Endometrial microvascular endothelial cells (primary cell): ENCODE results near the gene DKK3. TPM values are rescaled to one million over a fixed set of nuclear protein-coding genes. Genes with fewer than 3 reads are reported as not detected.

Source experiments
- in situ Hi-C: cut with HindIII; loops from 2 replicates; pipeline ENCODE4 v1.10.0; 2017; ENCODE audit warnings: low sequenced_read_pairs, low pct_unique_long_range_greater_than_20kb; ENCODE audit errors: inconsistent ontology term
- total RNA-seq: library from RNA; depleted of rRNA; stranded (reverse); fragments of >200 nt; gene quantifications from one replicate; pipeline ENCODE4 v1.2.3, GENCODE V29; 2015; ENCODE audit errors: inconsistent ontology term

DKK3 gene
- total RNA-seq, 1 donor from 2014 or later: 192 TPM

DNA sequence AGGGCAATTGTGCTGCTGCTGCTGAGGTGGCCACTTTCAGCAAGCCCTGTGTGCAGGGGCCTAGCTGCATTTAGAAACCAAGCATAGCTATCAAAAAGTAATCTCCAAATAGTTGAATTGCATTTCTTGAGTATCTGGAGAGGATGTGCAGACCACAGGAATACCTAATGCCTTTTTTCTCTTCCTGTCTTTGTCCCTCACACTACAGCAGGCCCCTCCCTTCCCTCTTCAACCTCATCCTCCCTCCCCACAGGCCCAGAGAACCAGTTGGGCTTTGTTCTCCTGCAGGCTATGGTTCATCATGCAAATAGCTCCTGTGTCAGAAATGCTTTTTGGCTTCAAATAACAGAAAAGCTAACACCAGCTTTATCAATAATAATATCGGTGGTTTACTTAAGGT is 47.7 kb downstream of the DKK3 start:
- in situ Hi-C loops: no loop called here

DNA sequence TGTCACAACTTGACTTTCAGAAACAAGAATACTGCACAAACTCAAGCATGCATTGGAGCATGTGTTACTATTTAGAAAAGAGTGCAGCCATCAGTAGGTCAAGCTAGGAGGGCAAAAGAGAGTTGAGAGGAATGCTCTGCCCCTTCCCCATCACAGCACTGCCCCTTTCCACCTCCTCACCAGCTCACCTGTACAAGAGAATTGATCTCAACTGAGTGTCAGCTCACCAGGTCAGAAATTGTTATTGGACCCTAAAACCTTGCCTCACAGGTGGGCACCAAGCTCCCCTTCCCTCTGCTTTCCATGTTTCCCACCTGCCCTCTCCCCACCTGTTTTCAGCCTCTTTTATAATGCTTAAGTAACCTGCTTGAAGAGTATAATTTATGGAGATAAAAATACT is 48.8 kb downstream of the DKK3 start:
- in situ Hi-C loops: no loop called here

DNA sequence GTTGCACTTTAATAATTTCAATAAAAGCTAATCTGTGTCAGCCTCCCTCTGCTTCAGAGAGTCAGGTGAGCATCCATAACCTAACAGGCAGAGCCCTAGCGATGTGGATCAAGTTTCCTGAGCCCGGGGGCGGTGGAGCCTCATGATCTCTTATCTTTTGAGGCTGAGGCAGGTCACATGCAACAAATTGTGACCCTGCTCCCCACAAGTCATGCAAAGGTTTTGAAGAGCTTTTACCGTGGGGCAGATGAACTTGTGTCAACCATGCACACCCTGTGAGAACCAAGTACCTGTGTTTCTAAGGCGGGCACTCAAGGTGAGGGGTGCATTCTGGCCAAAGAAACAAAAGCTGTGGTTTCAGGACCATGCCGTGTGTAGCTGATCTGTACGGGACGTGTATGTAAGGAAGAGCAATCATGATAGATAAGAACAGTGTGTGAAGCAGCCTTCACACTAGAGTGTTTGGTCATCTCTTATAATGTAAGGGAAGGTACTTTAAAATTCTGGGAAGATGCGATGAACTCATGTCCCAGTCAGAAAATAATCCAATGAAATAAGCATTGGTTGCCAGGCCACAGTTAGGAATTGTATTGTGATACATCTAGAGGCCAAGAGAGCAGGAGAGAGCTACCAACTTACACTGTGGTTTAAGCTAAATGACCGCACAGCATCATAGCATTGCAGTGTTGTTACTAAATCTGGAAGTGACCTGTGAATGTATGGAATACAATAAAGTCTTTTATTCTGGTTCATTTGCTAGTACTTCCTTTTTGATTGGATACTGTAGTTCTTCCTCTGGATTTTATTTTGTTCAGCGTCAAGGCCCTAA is 49.8 kb downstream of the DKK3 start:
- in situ Hi-C loops: no loop called here

DNA sequence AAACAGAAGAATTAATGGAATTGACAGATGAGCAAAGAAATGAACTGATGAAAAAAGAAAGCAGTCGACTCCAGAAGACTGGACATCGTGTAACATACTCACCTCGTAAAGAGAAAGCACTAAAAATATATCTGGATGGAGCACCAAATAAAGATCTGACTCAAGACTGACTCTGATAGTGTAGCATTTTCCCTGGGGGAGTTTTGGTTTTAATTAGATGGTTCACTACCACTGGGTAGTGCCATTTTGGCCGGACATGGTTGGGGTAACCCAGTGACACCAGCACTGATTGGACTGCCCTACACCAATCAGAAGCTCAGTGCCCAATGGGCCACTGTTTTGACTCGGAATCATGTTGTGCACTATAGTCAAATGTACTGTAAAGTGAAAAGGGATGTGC is 52.4 kb downstream of the DKK3 start:
- in situ Hi-C loops: no loop called here

DNA sequence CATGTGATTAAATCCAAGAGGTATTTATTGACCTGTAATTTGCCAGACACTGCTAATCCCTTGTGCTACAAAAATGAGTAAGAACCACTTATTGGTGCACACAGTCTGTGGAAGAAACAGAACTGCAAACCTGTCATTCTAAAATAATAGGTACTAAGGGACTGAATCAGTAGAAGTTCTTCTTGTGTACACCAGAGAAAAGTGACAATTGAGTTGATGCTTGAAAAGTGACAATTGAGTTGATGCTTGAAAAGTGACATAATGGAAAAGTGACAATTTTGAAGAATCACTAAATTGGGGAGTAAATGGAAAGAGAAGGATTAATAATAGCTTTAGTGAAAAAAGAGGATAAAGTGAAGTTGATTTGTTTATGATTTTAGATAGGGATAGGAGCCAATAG is 56.4 kb downstream of the DKK3 start:
- in situ Hi-C loops: no loop called here

DNA sequence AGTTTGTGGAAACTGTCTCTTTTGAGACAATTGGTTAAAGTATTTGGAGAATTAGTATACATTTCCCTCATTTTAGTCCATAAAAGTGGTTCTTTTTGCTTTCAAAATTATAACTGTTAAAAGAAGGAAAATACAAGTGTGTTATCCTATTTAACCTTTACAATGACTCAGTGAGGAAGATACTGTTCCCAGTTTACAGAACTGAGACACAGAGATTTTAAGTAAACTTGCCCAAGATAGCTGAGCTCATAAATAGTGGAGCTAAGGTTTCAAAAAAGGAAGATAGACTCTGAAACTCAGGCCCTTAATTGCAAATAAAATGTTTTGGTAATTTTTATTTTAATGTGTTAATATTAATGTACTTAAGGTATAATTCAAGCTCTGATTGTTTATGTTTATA is 58.9 kb downstream of the DKK3 start:
- in situ Hi-C loops: no loop called here

DNA sequence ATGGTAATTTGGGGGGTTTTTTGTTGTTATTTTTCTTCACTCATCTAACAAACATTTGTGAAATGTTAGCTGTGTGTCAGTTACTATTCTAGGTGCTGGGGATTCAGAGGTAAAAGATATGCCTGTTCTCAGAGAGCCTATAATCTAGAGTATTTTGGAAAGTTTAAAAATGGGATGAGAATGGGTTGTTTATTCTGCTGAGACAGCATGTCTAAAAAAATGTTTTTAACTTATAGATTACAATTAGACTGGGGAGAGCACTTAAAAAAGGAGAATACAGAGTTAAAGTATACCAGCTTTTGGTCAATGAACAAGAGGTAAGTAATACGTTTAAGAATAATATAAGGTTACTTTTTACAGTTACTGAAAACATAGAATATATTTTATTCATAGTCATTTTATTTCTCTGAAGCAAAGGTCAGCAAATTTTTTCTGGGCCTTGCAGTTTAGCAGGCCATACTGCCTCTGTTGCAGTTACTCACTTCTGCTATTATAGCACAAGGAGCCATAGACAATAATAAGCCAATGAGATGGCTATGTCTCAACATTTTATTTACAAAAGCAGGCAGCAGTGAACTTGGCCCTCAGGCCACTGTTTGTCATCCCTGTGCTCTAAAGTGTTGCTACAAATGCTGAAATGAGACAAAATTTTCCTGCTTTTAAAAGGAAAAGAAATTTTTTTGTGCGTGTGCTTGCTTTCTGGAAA is 60.0 kb downstream of the DKK3 start:
- in situ Hi-C loops: no loop called here

DNA sequence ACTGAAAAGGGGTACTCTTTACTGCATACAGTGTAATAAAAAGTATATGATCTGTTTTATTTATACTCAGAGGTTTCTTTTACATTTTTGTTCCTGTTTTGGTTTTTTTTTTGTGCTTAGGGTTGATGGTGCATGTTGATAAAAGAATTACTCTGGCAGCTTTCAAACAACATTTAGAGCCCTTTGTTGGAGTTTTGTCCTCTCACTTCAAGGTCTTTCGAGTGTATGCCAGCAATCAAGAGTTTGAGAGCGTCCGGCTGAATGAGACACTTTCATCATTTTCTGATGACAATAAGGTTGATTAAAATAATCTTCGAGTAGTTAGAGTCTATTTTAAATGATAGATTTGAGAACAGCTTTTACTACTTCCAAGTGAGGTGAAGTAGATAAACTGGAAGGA is 60.6 kb downstream of the DKK3 start:
- in situ Hi-C loops: no loop called here

DNA sequence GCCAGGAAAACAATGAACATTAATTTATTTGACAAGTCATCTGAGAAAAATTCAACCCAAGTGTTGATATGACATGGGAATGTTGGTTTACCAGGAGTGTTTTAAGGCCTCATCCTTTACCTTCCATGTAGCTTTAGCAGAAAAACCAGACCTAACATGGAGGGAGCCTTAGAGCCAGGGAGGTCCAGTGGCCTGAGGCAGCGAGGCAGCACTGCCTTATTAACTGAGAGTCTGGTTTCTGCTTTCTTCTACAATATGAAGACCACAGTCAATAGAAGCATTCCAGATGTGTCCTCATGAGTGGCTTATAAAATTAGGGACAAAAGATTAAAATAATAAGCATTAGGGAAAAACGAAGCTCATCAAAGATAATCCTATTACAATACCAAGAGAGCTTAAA is 61.5 kb downstream of the DKK3 start:
- in situ Hi-C loops: no loop called here

DNA sequence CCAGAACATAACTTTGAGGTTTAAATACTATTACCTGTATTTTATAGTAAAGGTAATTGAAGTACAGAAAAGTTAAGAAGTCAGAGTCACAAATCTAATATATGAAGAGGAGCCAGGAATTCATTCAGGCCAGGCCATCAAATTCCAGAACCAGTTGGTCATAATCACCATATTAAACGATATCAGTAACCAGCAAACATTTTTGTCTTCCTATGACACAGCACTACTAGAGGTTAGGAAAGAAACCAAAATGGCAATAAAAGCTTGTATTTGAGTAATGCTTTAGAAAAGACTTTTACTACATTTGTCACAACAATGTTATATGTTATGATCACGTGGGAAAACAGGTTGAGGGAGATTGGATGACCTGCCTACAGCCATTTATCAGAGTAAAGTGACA is 62.2 kb downstream of the DKK3 start:
- in situ Hi-C loops: no loop called here

DNA sequence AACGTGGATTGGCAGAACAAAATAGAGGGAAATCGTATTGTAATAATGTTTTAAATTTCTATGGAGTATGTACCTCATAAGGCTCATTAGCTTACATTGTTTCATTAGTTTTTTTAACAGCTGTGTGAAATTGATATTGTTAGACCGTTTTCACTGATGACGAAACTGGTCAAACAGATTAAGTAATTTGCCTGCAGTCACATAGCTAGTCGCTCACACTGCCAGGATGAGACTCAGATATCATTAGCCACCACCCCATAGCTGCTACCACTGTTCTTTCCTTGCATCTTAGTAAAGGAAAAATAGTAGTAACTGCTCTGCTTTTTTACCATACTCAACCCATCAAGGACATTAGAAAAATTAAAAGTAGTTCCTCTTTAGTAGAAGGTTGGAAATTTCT is 64.0 kb downstream of the DKK3 start:
- in situ Hi-C loops: no loop called here

DNA sequence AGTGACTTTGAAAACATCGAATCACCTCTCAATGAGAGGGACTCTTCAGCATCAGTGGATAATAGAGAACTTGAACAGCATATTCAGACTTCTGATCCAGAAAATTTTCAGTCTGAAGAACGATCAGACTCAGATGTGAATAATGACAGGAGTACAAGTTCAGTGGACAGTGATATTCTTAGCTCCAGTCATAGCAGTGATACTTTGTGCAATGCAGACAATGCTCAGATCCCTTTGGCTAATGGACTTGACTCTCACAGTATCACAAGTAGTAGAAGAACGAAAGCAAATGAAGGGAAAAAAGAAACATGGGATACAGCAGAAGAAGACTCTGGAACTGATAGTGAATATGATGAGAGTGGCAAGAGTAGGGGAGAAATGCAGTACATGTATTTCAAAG is 65.8 kb downstream of the DKK3 start:
- in situ Hi-C loops: no loop called here

DNA sequence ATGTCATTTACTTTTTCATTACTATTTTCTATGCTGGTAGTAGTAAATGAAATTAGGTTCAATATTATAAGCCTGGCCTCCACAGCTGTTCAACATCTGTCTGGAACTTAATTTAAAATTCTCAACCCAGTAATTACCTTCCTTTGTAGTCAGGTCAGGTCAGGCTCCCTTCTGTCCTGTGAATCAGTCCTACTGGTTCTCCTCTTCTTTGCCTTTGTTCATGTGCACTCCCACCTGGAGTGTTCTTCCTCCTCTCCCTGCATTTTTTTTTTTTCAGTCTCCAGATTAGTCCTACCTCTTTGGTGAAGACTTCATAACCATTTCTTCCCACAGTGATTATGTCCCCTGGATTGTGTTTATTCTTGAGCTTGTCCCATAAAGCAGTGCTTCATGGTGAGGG is 67.9 kb downstream of the DKK3 start:
- in situ Hi-C loops: no loop called here

DNA sequence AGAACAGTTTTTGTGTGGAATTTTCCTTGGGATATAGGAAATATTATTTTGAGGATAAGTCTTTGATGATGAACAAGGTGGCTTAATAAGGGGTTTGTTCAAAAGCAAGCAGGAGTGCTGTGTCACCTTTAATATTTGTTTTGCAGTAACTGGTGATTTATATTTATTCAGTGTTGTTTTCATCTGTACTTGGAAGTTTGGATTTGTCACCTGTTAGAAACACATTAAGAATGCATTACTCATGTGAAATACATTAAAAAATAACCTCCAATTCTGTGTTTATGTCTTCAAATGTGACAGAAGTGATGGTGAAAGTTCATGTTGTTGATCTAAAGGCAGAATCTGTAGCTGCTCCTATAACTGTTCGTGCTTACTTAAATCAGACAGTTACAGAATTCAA is 70.5 kb downstream of the DKK3 start:
- in situ Hi-C loops: no loop called here

DNA sequence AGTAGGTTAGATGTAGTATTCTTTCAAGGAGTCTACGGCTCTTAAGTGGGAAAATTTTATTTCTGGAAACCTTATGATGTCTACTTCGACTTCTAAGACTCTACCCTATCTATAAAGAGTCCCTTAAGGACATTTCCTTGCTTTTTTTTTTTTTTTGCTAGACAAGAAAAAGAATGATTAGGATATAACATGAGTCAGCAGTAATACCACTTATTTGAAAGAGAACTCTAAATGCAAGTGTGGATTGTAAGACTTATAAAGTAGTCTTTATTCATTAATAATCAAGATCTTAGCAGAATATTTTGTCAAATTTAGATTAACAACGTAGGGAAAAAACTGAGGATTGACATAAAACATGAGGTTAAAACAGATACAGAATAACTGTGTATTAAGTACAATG is 71.0 kb downstream of the DKK3 start:
- in situ Hi-C loops: no loop called here

DNA sequence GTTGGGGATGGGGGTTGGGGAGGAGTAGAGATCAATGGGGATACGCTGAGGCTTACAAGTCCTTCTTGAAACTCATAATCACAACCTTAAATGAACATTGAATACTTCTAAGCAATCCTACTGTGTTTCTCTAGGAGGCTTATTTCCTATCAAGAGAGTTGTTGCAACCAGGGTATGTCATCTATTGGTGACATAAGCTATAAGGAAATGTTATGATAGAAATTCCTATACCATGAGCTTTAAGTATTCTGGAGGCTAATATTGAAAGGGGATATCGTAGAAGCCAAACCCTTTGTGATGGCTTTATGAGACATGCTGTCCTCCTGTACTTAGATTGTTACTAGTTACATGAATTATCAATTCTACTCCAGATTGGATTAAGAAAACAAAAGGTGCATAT is 72.9 kb downstream of the DKK3 start:
- in situ Hi-C loops: no loop called here

DNA sequence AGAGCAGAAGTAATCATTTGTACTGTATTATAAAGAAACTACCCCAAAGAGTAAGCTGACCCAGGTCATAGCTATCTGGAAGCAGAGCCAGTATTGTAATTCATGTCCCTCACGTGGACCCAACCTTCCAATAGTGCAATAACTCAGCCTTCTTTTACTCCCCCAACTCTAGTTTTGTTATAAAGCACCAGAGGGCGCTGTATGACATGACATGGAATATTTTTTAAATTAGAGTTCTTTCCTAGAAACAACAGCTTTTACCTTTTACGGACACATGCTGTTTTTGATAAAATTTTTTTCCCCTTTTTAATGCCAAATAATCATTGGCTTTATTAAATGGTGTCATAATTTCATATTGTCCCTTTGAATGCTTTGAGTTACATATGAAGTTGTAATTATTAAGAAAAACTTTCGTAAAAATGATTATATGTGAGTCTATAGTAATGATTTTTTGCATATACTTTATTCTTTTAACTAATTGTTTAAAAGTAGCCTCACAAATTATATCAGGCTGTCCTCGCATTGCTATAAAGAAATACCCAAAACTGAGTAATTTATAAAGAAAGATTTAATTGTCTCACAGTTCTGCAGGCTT is 76.9 kb downstream of the DKK3 start:
- in situ Hi-C loops: no loop called here

DNA sequence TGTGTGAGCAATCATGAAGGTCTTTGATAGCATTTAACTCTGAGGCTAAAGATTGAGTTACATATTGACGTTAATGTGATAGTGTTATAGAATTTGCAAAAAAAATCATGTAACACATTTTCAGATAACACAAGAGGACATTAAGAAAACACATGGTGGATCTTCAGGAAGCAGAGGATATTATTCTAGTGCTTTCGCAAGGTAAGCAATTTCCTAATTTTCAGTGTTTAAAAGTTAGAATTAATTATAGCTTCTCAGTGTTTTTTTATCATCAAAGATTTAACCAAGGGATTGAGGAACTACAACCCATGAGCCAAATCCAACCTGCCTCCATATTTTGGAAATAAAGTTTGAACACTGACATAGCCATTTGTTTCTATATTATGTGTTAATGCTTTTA is 78.5 kb downstream of the DKK3 start:
- in situ Hi-C loops: no loop called here

DNA sequence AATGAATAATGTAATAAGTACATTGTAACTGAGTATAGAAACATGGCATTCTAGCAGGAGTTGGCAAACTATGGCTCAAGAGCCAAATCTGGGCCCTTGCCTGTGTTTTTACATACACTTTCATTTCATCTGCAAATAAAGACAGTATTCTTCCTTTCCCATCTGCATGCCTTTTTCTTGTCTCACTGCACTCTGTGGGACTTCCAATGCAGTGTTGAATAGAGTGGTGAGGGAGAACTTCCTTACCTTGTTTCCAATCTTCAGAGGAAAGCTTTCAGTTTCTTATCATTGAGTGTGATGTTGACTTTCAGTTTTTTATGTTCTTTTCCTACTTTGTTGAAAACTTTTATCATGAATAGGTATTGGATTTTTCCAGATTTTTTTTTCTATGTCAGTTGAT is 84.6 kb downstream of the DKK3 start:
- in situ Hi-C loops: no loop called here

DNA sequence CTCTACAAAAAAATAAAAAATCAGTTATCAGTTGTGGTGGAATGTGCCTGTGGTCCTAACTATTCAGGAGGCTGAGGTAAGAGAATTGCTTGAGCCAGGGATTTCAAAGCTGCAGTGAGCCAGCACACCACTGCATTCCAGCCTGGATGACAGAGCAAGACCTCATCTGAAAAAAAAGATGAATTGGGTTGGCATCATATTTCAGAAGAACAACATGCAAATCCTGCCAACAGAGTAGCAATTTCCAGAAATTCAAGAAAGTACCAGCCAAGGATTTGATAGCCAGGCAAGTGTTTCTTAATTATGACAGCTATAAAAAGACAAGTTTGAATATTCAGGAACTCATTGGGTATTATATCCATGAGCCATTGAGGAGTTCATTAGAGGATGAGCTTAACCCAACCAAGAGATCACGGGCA is 91.4 kb downstream of the DKK3 start:
- in situ Hi-C loops: no loop called here
